Erythroblast (primary cell): ENCODE data around the gene MRPL34.
"Not testable (repeated sequence)": the region's sequence is repeated elsewhere in the genome, so short reads cannot be mapped to it uniquely, and the experiment has no call there.

Experiments used
- DNase-seq, 2 experiments: peaks; one replicate each; lab custom pipeline; 2025; lab: John Stamatoyannopoulos, UW
- GATA1 ChIP-seq: IDR thresholded peaks from 2 replicates; pipeline ENCODE4 v1.6.1; 2011; ENCODE audit warnings: low read depth, mild to moderate bottlenecking, control low read depth, low read length, moderate library complexity
- POLR2A ChIP-seq: IDR thresholded peaks from 2 replicates; pipeline ENCODE4 v1.6.1; 2011; ENCODE audit warnings: mild to moderate bottlenecking, low read length

The MRPL34 gene

GRCh38 chr19:17305517-17306284 lies at the start of gene MRPL34:
MRPL34 (plus strand) TSS chr19:17305872; CDS start chr19:17305893, 21 bp downstream.
- TF ChIP-seq GATA1 (no peak), POLR2A (peak; percentile 82)
- DNase-seq = peak; percentile 99 to 100

GRCh38 chr19:17256130-17256529 lies 49.5 kb upstream of the MRPL34 start:
- no peak for DNase-seq
- TF ChIP-seq GATA1 = no peak
- TF ChIP-seq POLR2A = no peak

- no peak for TF ChIP-seq GATA1
- no peak for TF ChIP-seq POLR2A
- no peak for DNase-seq
Observed at GRCh38 chr19:17259118-17259780, 46.4 kb upstream of the MRPL34 start.

GRCh38 chr19:17259934-17260333 lies 45.7 kb upstream of the MRPL34 start:
- TF ChIP-seq GATA1 (no peak), POLR2A (no peak)
- DNase-seq = no peak

- TF ChIP-seq POLR2A = no peak
- no peak for TF ChIP-seq GATA1
- DNase-seq = peak; percentile 90 to 95
Observed at GRCh38 chr19:17260842-17261325, 44.8 kb upstream of the MRPL34 start.

GRCh38 chr19:17262557-17262956 lies 43.1 kb upstream of the MRPL34 start:
- no peak for DNase-seq

GRCh38 chr19:17263712-17264640 lies 41.7 kb upstream of the MRPL34 start:
- no peak for TF ChIP-seq GATA1
- no peak for TF ChIP-seq POLR2A
- no peak for DNase-seq

More at GRCh38 chr19:17262557-17262956, 43.1 kb upstream of the MRPL34 start:
- no peak for TF ChIP-seq GATA1
- TF ChIP-seq POLR2A = no peak

- no peak for DNase-seq
- TF ChIP-seq POLR2A (no peak), GATA1 (no peak)
Observed at GRCh38 chr19:17264641-17264979, 41.1 kb upstream of the MRPL34 start, which contains the start of gene USHBP1. USHBP1 (minus strand) TSS chr19:17264745; CDS start chr19:17264299, 446 bp downstream.

- DNase-seq = no peak
- TF ChIP-seq GATA1 (no peak), POLR2A (no peak)
Observed at GRCh38 chr19:17266026-17266425, 39.6 kb upstream of the MRPL34 start.

- TF ChIP-seq GATA1 (no peak), POLR2A (no peak)
- DNase-seq = no peak
Observed at GRCh38 chr19:17266589-17266974, 39.1 kb upstream of the MRPL34 start.

GRCh38 chr19:17266975-17267788 lies 38.5 kb upstream of the MRPL34 start, which contains the start of gene BABAM1:
BABAM1 (plus strand) TSS chr19:17267443; CDS start chr19:17268807, 1,364 bp downstream.
- DNase-seq = peak; percentile 98 to 99
- TF ChIP-seq POLR2A (peak; percentile 87), GATA1 (no peak)

GRCh38 chr19:17268754-17269153 lies 36.9 kb upstream of the MRPL34 start:
- TF ChIP-seq GATA1 = no peak
- no peak for TF ChIP-seq POLR2A
- no peak for DNase-seq

GRCh38 chr19:17274892-17275291 lies 30.8 kb upstream of the MRPL34 start:
- DNase-seq = not testable (repeated sequence)
